GM19467 (cell line): ENCODE data around the gene RNF135.
"Not testable (repeated sequence)": the region's sequence is repeated elsewhere in the genome, so short reads cannot be mapped to it uniquely, and the experiment has no call there.

Experiments
- ATAC-seq: cut with Tn5 transposase; IDR thresholded peaks from one replicate; pipeline ENCODE4 v1.9.1; 2021; ENCODE audit warnings: mild to moderate bottlenecking, moderate library complexity; ENCODE audit not compliant: unreplicated experiment

Gene RNF135, protein sequence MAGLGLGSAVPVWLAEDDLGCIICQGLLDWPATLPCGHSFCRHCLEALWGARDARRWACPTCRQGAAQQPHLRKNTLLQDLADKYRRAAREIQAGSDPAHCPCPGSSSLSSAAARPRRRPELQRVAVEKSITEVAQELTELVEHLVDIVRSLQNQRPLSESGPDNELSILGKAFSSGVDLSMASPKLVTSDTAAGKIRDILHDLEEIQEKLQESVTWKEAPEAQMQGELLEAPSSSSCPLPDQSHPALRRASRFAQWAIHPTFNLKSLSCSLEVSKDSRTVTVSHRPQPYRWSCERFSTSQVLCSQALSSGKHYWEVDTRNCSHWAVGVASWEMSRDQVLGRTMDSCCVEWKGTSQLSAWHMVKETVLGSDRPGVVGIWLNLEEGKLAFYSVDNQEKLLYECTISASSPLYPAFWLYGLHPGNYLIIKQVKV

GRCh38 chr17:30970831-30971567, at the start of gene RNF135:
Gene RNF135, plus strand, starts transcription at chr17:30971039. Its CDS starts 35 bp downstream, at chr17:30971074.
- peak; percentile 57 for ATAC-seq

GRCh38 chr17:30921544-30922196, 49.2 kb upstream of the RNF135 start, which contains the start of gene ADAP2:
Gene ADAP2, plus strand, starts transcription at chr17:30921945. Its CDS starts 70 bp downstream, at chr17:30922015.
- no peak for ATAC-seq

GRCh38 chr17:30922235-30923030, 48.4 kb upstream of the RNF135 start:
- no peak for ATAC-seq

GRCh38 chr17:30924341-30924740, 46.5 kb upstream of the RNF135 start:
- no peak for ATAC-seq

DNA sequence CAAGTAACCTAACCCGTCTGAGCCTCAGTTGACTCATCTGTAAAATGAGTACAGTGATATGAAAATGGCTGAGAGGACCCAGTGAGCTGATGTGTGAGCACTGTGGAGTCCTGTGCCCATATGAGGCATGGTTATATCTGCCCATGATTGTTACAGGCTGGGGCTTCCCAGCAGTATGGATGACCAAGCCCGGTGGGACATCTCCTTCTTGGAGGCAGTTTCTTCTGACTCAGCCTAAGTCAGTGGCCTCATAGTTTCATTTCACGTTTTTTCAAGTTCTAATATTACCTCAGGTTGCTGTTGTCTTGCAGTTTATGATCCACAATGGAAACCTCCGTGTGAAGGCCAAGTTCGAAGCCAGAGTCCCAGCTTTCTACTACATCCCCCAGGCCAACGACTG, 44.3 kb upstream of the RNF135 start:
- no peak for ATAC-seq

DNA sequence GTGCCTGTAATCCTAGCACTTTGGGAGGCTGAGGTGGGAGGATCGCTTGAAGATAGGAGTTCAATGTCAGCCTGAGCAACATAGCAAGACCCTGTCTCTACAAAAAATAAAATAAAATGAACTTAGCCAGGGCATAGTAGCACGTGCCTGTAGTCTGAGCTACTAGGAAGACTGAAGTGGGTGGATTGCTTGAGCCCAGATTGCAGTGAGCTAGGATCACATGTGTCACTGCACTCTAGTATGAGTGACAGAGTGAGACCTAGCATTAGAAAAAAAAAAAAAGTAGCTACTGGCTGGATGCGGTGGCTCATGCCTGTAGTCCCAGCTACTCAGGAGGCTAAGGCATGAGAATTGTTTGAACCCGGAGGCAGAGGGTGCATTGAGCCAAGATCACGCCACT, 43.1 kb upstream of the RNF135 start:
- no peak for ATAC-seq

GRCh38 chr17:30928584-30928983, 42.3 kb upstream of the RNF135 start:
- no peak for ATAC-seq

DNA sequence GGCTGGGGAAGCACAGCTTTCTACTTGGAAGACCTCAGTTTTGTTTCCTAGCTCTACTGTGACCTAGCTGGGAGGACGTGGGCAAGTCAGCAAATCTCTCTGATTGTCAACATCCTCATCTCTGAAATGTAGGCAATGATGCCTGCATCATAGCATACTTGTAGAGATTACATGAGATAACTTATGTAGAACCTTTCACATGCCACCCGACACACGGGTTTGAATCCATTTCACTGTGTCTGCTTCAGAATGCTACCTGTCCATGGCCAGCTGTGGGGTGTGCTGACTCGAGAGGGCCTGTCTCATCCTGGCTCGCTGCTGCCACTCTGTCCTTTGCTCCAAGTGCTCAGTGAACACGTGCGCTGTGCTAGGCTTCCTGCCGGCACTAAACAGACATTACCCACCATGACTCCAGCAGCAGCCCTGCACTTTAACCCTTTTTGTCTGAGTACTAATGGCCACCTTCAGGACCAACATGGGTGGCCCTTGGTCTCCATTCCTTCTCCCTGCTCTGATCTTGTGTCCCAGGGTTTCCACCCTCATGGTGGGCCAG, 41.7 kb upstream of the RNF135 start:
- no peak for ATAC-seq

DNA sequence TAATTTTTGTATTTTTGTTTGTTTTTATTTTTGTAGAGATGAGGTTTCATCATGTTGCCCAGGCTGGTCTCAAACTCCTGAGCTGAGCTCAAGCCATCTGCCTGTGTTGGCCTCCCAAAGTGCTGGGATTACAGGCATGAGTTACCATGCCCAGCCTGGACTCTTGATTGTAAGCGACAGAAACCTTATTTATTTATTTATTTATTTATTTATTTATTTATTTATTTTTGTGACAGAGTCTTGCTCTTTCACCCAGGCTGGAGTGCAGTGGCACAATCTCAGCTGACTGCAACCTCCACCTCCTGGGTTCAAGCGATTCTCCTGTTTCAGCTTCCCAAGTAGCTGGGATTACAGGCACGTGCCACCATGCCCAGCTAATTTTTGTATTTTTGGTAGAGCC, 41.0 kb upstream of the RNF135 start:
- ATAC-seq, result not testable (repeated sequence)

DNA sequence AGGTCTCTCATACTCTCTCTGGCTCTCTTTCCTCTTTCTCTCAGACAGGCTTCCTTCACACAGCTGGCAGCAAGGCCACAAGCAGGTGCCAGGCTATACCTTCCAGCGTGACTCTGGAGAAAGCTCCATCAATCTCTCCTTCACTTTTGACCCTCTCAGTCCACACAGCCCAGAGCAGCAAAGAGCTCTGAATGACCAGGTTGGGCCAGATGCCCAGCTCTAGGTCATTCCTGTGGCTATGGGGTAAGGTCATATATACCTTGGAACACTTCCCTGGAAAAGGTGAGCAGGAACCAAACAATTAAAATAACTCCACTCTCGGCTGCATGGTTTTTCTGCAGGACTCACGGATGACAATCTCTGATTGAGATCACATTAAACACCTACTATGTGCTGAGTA, 40.3 kb upstream of the RNF135 start:
- ATAC-seq, result no peak

DNA sequence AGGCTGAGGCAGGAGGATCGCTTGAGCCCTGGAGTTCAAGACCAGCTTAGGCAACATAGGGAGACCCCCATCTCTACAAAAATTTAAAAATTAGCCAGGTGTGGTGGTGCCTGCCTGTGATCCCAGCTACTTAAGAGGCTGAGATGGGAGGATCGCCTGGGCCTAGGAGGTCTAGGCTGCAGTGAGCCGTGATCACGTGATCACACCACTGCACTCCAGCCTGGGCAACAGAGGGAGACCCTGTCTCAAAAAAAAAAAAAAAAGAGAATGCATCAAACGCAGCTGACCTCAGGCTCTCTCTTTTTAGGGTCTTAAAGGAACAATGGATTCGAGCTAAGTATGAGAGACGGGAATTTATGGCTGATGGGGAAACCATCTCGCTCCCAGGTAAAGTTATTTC, 39.3 kb upstream of the RNF135 start:
- ATAC-seq, result not testable (repeated sequence)

DNA sequence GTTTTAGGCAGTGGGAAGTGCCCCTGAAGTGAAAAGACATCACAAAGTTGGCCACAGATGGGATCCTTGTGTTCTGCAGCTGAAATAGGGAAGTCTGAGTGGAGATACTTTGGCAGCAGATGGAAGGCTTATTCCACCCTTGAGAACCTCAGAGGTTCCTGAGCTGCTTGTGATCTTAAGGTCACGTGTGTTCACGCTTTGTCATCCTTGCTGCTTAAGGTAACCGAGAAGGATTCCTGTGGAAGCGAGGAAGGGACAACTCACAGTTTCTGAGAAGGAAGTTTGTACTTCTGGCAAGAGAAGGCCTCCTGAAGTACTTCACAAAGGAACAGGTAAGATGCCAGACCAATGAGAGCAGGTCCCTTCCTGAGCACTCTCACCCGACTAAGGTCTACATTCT, 36.9 kb upstream of the RNF135 start:
- no peak for ATAC-seq

GRCh38 chr17:30939051-30939689, 31.7 kb upstream of the RNF135 start:
- ATAC-seq, result no peak

- no peak for ATAC-seq
Observed at GRCh38 chr17:30942308-30943079, 28.3 kb upstream of the RNF135 start.

DNA sequence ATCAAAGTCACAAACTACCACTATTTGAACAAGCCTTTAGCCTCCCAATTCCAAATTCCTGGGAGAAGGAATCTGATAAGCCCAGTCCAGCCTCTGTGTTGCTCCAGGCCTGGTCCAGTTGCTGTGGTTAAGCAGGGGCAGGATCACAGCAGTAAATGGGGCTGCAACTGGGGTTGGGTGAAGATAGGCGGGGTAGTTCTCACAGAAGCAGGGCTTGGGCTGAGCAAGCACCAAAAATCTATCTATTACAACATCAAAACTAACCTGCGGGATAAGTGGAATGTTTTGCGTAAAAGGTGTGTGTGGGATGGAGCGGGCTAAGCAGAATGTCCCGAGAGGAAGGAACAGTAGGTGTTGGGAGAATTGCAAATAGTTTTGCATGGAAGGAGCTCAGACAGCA, 23.0 kb upstream of the RNF135 start:
- no peak for ATAC-seq

- no peak for ATAC-seq
Observed at GRCh38 chr17:30950189-30950588, 20.6 kb upstream of the RNF135 start.

GRCh38 chr17:30950669-30951399, 20.0 kb upstream of the RNF135 start:
- ATAC-seq, result no peak

GRCh38 chr17:30952638-30953393, 18.0 kb upstream of the RNF135 start:
- no peak for ATAC-seq
